Sigmoid colon (tissue), 4 donors: ENCODE data around the gene MKRN2OS.

Source experiments
- CTCF ChIP-seq, 4 experiments: fragments of 450-650 bp in 3 of 4; fragments of 200-600 bp in 1 of 4; IDR thresholded peaks; one replicate each; pipeline ENCODE4 v1.5.1; 2016 to 2019; ENCODE audit warnings: antibody characterized with exemption in 4 of 4, mild to moderate bottlenecking in 3 of 4, moderate library complexity in 2 of 4
- POLR2A ChIP-seq, 2 donors: fragments of 450-650 bp; IDR thresholded peaks; one replicate each; pipeline ENCODE4 v1.6.1; 2016; ENCODE audit warnings: antibody characterized with exemption in 2 of 2, mild to moderate bottlenecking in 2 of 2, moderate library complexity in 2 of 2
- POLR2AphosphoS5 ChIP-seq, 4 donors: sonication (generic); formaldehyde crosslinking; IDR thresholded peaks; one replicate each; pipeline ENCODE4 v1.6.1; 2017; ENCODE audit warnings: antibody characterized with exemption in 4 of 4

GRCh38 chr3:12568747-12569146, 23.4 kb upstream of the MKRN2OS start:
- TF ChIP-seq CTCF (IDR thresholded peaks at IDR 0.05) (no peak), POLR2AphosphoS5 (IDR thresholded peaks at IDR 0.05) (no peak), POLR2A (IDR thresholded peaks at IDR 0.05) (no peak)
